Effector memory CD4-positive, alpha-beta T cell (primary cell): ENCODE data around the gene IL17RD.

ENCODE experiments used
- DNase-seq, 3 donors: peaks; one replicate each; pipeline ENCODE4 v3.0.0-alpha.2; 2020
- H3K27ac ChIP-seq: 2 replicates; pipeline ENCODE4 v1.7.0; 2013; ENCODE audit warnings: mild to moderate bottlenecking, low read length, moderate library complexity; ENCODE audit not compliant: insufficient read depth, poor library complexity, severe bottlenecking
- H3K27me3 ChIP-seq: replicated peaks from 2 replicates; pipeline ENCODE4 v1.7.0; 2013; ENCODE audit warnings: mild to moderate bottlenecking, low read length; ENCODE audit not compliant: insufficient read depth, control insufficient read depth, poor library complexity, severe bottlenecking
- H3K36me3 ChIP-seq: 2 replicates; pipeline ENCODE4 v1.7.0; 2013; ENCODE audit warnings: mild to moderate bottlenecking, low read length, moderate library complexity; ENCODE audit not compliant: control insufficient read depth, insufficient read depth
- H3K4me1 ChIP-seq: 2 replicates; pipeline ENCODE4 v1.7.0; 2013; ENCODE audit warnings: low read length, mild to moderate bottlenecking; ENCODE audit not compliant: control insufficient read depth, insufficient read depth, poor library complexity, severe bottlenecking
- H3K4me3 ChIP-seq: 2 replicates; pipeline ENCODE4 v1.7.0; 2013; ENCODE audit warnings: low read length, low read depth, mild to moderate bottlenecking; ENCODE audit not compliant: insufficient read depth, poor library complexity, severe bottlenecking
- H3K9me3 ChIP-seq: 2 replicates; pipeline ENCODE4 v1.7.0; 2013; ENCODE audit warnings: mild to moderate bottlenecking, low read length, moderate library complexity; ENCODE audit not compliant: control insufficient read depth

IL17RD gene

GRCh38 chr3:57160076-57160764 lies 4.9 kb downstream of the IL17RD start:
- Histone ChIP-seq H3K4me1 (peaks cover 20% of the 10 kb centered on the region), H3K36me3 (no peaks in the 10 kb centered on the region), H3K4me3 (no peak overlapping the region), H3K27me3 (peaks cover 10% of the 10 kb centered on the region), H3K9me3 (no peaks in the 10 kb centered on the region), H3K27ac (no peak overlapping the region)
- no peak for DNase-seq

GRCh38 chr3:57158813-57159738 lies 6.1 kb downstream of the IL17RD start:
- DNase-seq: no peak
- H3K27ac ChIP-seq: no peak overlapping the region
- H3K9me3 ChIP-seq: no peaks in the 10 kb centered on the region
- peaks cover 11% of the 10 kb centered on the region for H3K4me1 ChIP-seq
- H3K27me3 ChIP-seq: peaks cover 4% of the 10 kb centered on the region
- H3K4me3 ChIP-seq: no peak overlapping the region
- H3K36me3 ChIP-seq: no peaks in the 10 kb centered on the region

DNA sequence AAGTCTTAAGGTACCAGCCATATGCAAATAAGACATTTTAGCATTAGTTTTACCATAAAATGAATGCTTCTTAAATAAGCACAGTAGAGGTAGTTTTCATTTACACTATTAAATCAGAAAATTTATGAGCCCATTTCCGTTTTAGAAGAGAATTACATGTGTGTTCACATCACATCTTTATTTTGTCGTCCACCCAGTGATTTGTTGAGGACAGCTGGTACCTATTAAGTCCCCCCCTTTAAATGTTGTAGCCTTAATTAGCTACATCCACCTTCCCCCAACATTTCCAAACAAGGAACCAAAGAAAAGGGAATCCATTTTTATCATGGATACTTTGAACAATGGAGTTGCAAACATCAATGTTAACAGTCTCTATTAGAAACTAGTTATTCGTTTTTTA lies 6.8 kb downstream of the IL17RD start:
- Histone ChIP-seq H3K27me3 (no peaks in the 10 kb centered on the region), H3K9me3 (no peaks in the 10 kb centered on the region), H3K4me3 (no peak overlapping the region), H3K4me1 (peaks cover 8% of the 10 kb centered on the region), H3K36me3 (no peaks in the 10 kb centered on the region), H3K27ac (no peak overlapping the region)
- no peak for DNase-seq

GRCh38 chr3:57157545-57157944 lies 7.6 kb downstream of the IL17RD start:
- Histone ChIP-seq H3K36me3 (no peaks in the 10 kb centered on the region), H3K9me3 (no peaks in the 10 kb centered on the region), H3K27ac (no peak overlapping the region), H3K4me3 (no peak overlapping the region), H3K27me3 (no peaks in the 10 kb centered on the region), H3K4me1 (peaks cover 8% of the 10 kb centered on the region)
- no peak for DNase-seq

DNA sequence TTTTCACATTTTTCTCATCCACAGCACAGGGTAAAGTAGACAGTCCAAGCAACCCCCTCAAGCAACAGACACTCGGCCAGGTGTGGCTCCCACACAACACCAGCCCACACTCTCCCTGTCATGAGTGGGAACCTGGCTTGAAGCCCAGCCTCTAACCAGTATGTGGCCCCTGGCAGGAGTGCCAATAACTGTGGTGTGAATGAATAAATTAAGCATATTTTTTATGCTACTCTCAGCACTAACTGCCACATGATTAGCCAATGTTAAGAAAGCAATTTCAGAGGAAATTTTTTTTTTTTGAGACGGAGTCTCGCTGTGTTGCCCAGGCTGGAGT lies 9.9 kb downstream of the IL17RD start:
- Histone ChIP-seq H3K4me3 (no peak overlapping the region), H3K4me1 (peaks cover 8% of the 10 kb centered on the region), H3K27ac (no peak overlapping the region), H3K27me3 (no peaks in the 10 kb centered on the region), H3K36me3 (no peaks in the 10 kb centered on the region), H3K9me3 (no peaks in the 10 kb centered on the region)
- no peak for DNase-seq

- Histone ChIP-seq H3K4me3 (no peak overlapping the region), H3K27me3 (no peaks in the 10 kb centered on the region), H3K9me3 (no peaks in the 10 kb centered on the region), H3K4me1 (peaks cover 8% of the 10 kb centered on the region), H3K36me3 (no peaks in the 10 kb centered on the region), H3K27ac (no peak overlapping the region)
- DNase-seq: no peak
Measured at GRCh38 chr3:57154470-57155309, 10.5 kb downstream of the IL17RD start.

DNA sequence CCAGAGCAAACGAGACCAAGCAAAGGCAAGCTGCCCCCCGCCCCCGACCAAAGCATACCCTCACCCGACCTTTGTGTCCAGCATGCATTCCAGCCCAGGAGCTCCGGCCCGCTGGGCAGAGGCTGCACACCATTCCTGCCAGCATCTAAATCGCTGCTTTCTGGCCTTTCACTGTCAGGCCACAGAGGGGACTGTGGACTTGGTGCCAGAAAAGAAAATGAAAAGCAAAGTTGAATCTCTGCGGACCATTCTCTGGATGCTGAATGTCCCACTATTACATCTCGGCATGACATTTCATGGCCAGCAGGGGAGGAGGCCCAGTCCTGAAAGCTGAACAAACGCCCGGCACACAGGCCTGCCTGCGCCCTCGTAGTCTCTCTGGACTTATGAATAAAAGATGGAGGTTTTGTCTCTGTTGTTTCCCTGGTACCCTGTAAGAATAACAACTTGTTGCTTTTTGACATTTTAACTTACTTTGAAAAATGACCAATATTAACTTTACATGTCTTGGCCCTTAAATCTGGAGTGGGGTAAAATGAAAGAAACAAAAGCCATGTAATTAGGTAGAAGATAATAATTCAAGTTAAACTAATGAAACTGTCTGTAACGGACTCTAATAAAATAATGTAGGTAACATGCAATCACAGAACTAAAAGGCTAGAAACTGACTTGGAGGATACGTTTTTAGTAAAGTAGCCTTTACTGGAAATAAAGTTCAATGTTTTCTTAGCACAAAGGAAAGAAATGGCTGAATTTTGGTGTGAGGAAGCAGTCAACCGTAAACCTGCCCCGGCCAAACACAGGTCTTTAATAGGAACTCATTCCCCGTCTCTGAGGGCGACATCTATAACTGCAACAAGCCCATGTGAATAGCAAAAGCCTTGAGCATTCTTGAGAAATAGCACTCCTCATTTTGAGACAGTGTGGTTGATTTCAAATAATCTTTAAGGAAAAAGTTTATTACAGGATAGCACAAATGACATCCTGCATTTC lies 12.7 kb downstream of the IL17RD start:
- H3K9me3 ChIP-seq: no peaks in the 10 kb centered on the region
- no peak overlapping the region for H3K27ac ChIP-seq
- no peak for DNase-seq
- H3K4me3 ChIP-seq: no peak overlapping the region
- H3K36me3 ChIP-seq: no peaks in the 10 kb centered on the region
- H3K4me1 ChIP-seq: no peaks in the 10 kb centered on the region
- no peaks in the 10 kb centered on the region for H3K27me3 ChIP-seq

- H3K27me3 ChIP-seq: no peaks in the 10 kb centered on the region
- no peak overlapping the region for H3K27ac ChIP-seq
- H3K4me1 ChIP-seq: no peaks in the 10 kb centered on the region
- no peak for DNase-seq
- H3K9me3 ChIP-seq: no peaks in the 10 kb centered on the region
- H3K36me3 ChIP-seq: no peaks in the 10 kb centered on the region
- no peak overlapping the region for H3K4me3 ChIP-seq
Measured at GRCh38 chr3:57151749-57152148, 13.4 kb downstream of the IL17RD start.

- no peak overlapping the region for H3K4me3 ChIP-seq
- no peaks in the 10 kb centered on the region for H3K9me3 ChIP-seq
- no peak for DNase-seq
Measured at GRCh38 chr3:57151021-57151449, 14.1 kb downstream of the IL17RD start.

More at GRCh38 chr3:57151021-57151449, 14.1 kb downstream of the IL17RD start:
- Histone ChIP-seq H3K27me3 (no peaks in the 10 kb centered on the region), H3K27ac (no peak overlapping the region), H3K36me3 (no peaks in the 10 kb centered on the region), H3K4me1 (no peaks in the 10 kb centered on the region)
